ENCODE results near the gene NXPE3.

The NXPE3 gene

DNA sequence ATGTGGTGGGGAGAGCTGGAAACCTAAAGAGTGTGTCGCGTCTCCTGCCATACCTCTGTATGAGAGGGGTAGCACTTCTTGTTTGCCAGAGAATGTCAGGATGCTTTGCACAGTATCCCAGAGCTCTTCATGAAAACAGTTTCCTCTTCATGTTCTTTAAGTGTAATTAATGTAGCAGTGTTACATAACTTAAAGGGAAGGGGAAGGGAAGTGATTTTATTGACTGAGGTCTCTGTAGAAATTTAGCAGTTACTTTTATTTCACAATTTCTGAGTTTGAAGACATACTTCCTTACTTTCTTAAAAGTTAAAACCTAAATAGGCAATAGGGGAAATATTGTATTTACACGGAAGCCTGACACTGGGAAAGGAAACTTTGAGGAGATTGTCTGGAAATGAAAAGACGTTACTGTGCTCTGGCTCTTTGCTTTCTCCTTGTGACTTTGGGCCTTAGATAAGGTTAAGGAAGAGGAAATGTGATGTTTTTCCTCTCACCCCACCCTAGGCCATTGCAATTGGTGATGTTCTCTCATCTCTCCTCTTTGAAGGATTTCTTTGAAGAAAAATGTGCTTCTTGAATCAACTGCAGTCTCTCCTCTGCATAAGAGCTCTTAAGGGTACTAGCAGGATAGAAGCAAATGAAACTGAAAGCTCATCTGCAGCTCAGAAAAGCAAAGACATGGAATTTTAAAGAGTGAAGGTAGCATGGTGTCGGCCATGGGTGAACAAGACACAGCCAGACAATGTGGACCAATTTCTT is 6.0 kb downstream of the NXPE3 start:
- no peaks in the 10 kb centered on the region for H3K4me1 ChIP-seq (ENCODE audit: control insufficient read depth, insufficient read depth, low read depth, low read length)
- H3K18ac ChIP-seq (ENCODE audit: low read depth in 1 of 2, low read length in 2 of 2) = no peak overlapping the region
- no peak overlapping the region for H3K23ac ChIP-seq (ENCODE audit: low read length in 2 of 2)
- DNase-seq = no peak
- no peak overlapping the region for H2BK15ac ChIP-seq (ENCODE audit: low read depth, poor library complexity, severe bottlenecking)
- no peak overlapping the region for H3K4me3 ChIP-seq (ENCODE audit: insufficient read depth in 1 of 2, low read depth in 1 of 2, low read length in 2 of 2)
- H3K9ac ChIP-seq (ENCODE audit: low read length) = no peak overlapping the region
- H3K4ac ChIP-seq (ENCODE audit: low read depth in 1 of 2, low read length in 2 of 2) = no peak overlapping the region
- H2BK12ac ChIP-seq (ENCODE audit: low read length in 2 of 2) = no peak overlapping the region
- H4K91ac ChIP-seq (ENCODE audit: low read length) = no peak overlapping the region
- H3K9me3 ChIP-seq (ENCODE audit: control insufficient read depth, low read length) = no peaks in the 10 kb centered on the region
- peaks cover 33 to 74% of the 10 kb centered on the region in 2 experiments for H3K36me3 ChIP-seq (ENCODE audit: control insufficient read depth in 1 of 2, insufficient read depth in 2 of 2, low read depth in 1 of 2, low read length in 2 of 2)
- H3K27me3 ChIP-seq (ENCODE audit: control insufficient read depth in 1 of 2, insufficient read depth in 1 of 2, low read length in 2 of 2) = no peaks in the 10 kb centered on the region
- no peak overlapping the region for H3K27ac ChIP-seq (ENCODE audit: low read length, poor library complexity, severe bottlenecking)
- no peak overlapping the region for H3K4me2 ChIP-seq (ENCODE audit: low read length, poor library complexity, severe bottlenecking)
- WGBS = 98% methylated on average over 5 of the region's 5 CpGs
- H3K14ac ChIP-seq (ENCODE audit: low read length in 2 of 2) = no peak overlapping the region
- H3K79me1 ChIP-seq (replicated peaks; ENCODE audit: low read length, poor library complexity, severe bottlenecking) = peaks cover 26% of the 10 kb centered on the region
- H2AFZ ChIP-seq (ENCODE audit: low read depth, low read length) = no peak overlapping the region
- H2BK5ac ChIP-seq (ENCODE audit: low read depth, low read length, poor library complexity, severe bottlenecking) = no peak overlapping the region
- no peak overlapping the region for H2BK120ac ChIP-seq (ENCODE audit: low read depth, low read length)
- no peak overlapping the region for H2AK5ac ChIP-seq (ENCODE audit: low read length, severe bottlenecking)
- H4K8ac ChIP-seq (ENCODE audit: low read length) = peak overlapping the region; percentile 39

- Histone ChIP-seq H2BK15ac (ENCODE audit: low read depth, poor library complexity, severe bottlenecking) (no peak overlapping the region), H3K23ac (ENCODE audit: low read length in 2 of 2) (no peak overlapping the region), H3K9me3 (ENCODE audit: control insufficient read depth, low read length) (peaks cover 9% of the 10 kb centered on the region), H3K4ac (ENCODE audit: low read depth in 1 of 2, low read length in 2 of 2) (no peak overlapping the region), H2BK5ac (ENCODE audit: low read depth, low read length, poor library complexity, severe bottlenecking) (no peak overlapping the region), H3K27ac (ENCODE audit: low read length, poor library complexity, severe bottlenecking) (no peak overlapping the region), H2BK120ac (ENCODE audit: low read depth, low read length) (no peak overlapping the region), H3K14ac (ENCODE audit: low read length in 2 of 2) (no peak overlapping the region), H4K8ac (ENCODE audit: low read length) (no peak overlapping the region), H4K91ac (ENCODE audit: low read length) (no peak overlapping the region), H3K27me3 (ENCODE audit: control insufficient read depth in 1 of 2, insufficient read depth in 1 of 2, low read length in 2 of 2) (no peaks in the 10 kb centered on the region), H3K4me2 (ENCODE audit: low read length, poor library complexity, severe bottlenecking) (no peak overlapping the region), H3K36me3 (ENCODE audit: control insufficient read depth in 1 of 2, insufficient read depth in 2 of 2, low read depth in 1 of 2, low read length in 2 of 2) (peaks cover 27 to 91% of the 10 kb centered on the region in 2 experiments), H2BK12ac (ENCODE audit: low read length in 2 of 2) (no peak overlapping the region), H3K4me3 (ENCODE audit: insufficient read depth in 1 of 2, low read depth in 1 of 2, low read length in 2 of 2) (no peak overlapping the region), H2AK5ac (ENCODE audit: low read length, severe bottlenecking) (no peak overlapping the region), H3K9ac (ENCODE audit: low read length) (no peak overlapping the region), H2AFZ (ENCODE audit: low read depth, low read length) (no peak overlapping the region), H3K18ac (ENCODE audit: low read depth in 1 of 2, low read length in 2 of 2) (no peak overlapping the region), H3K4me1 (ENCODE audit: control insufficient read depth, insufficient read depth, low read depth, low read length) (peaks cover 4% of the 10 kb centered on the region), H3K79me1 (replicated peaks; ENCODE audit: low read length, poor library complexity, severe bottlenecking) (peaks cover 18% of the 10 kb centered on the region)
- WGBS = 97% methylated on average over 3 of the region's 4 CpGs
- no peak for DNase-seq
These were observed 12.8 kb downstream of the NXPE3 start for GRCh38 chr3:101791778-101792177.

- Histone ChIP-seq H4K91ac (ENCODE audit: low read length) (no peak overlapping the region), H2AK5ac (ENCODE audit: low read length, severe bottlenecking) (no peak overlapping the region), H3K9me3 (ENCODE audit: control insufficient read depth, low read length) (peaks cover 9% of the 10 kb centered on the region), H3K23ac (ENCODE audit: low read length in 2 of 2) (no peak overlapping the region), H3K4me3 (ENCODE audit: insufficient read depth in 1 of 2, low read depth in 1 of 2, low read length in 2 of 2) (no peak overlapping the region), H3K36me3 (ENCODE audit: control insufficient read depth in 1 of 2, insufficient read depth in 2 of 2, low read depth in 1 of 2, low read length in 2 of 2) (peaks cover 18 to 63% of the 10 kb centered on the region in 2 experiments), H2BK5ac (ENCODE audit: low read depth, low read length, poor library complexity, severe bottlenecking) (no peak overlapping the region), H2BK120ac (ENCODE audit: low read depth, low read length) (no peak overlapping the region), H3K9ac (ENCODE audit: low read length) (no peak overlapping the region), H2BK15ac (ENCODE audit: low read depth, poor library complexity, severe bottlenecking) (no peak overlapping the region), H3K27ac (ENCODE audit: low read length, poor library complexity, severe bottlenecking) (no peak overlapping the region), H3K18ac (ENCODE audit: low read depth in 1 of 2, low read length in 2 of 2) (peak overlapping the region in 1 of 2 experiments; percentile 50), H3K14ac (ENCODE audit: low read length in 2 of 2) (no peak overlapping the region), H3K4me1 (ENCODE audit: control insufficient read depth, insufficient read depth, low read depth, low read length) (peaks cover 3% of the 10 kb centered on the region), H3K4me2 (ENCODE audit: low read length, poor library complexity, severe bottlenecking) (no peak overlapping the region), H3K27me3 (ENCODE audit: control insufficient read depth in 1 of 2, insufficient read depth in 1 of 2, low read length in 2 of 2) (no peaks in the 10 kb centered on the region), H4K8ac (ENCODE audit: low read length) (no peak overlapping the region), H3K4ac (ENCODE audit: low read depth in 1 of 2, low read length in 2 of 2) (no peak overlapping the region), H3K79me1 (replicated peaks; ENCODE audit: low read length, poor library complexity, severe bottlenecking) (peaks cover 16% of the 10 kb centered on the region), H2AFZ (ENCODE audit: low read depth, low read length) (no peak overlapping the region), H2BK12ac (ENCODE audit: low read length in 2 of 2) (no peak overlapping the region)
- 70% methylated on average over 3 of the region's 3 CpGs for WGBS
- no peak for DNase-seq
These were observed 17.2 kb downstream of the NXPE3 start for GRCh38 chr3:101796077-101796680.

DNA sequence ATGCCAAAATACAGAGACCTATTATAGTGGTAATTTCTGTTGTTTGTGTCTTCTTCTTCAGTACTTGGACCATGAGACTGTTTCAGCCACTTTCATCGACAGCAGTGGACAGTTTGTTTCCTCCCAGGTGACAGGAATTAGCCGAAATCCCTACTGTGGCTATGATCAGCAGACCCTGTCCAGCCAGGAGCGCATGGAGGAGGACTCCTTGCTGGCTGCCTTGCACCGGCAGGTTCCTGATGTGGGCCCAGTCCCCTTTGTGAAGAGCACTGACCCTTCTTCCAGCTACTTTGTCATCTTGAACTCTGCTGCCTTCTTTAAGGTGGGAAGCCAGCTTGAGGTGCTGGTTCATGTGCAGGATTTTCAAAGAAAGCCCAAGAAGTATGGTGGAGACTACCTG is 22.2 kb downstream of the NXPE3 start:
- H3K4me1 ChIP-seq (ENCODE audit: control insufficient read depth, insufficient read depth, low read depth, low read length) = peaks cover 1% of the 10 kb centered on the region
- no peak overlapping the region for H2BK15ac ChIP-seq (ENCODE audit: low read depth, poor library complexity, severe bottlenecking)
- H4K91ac ChIP-seq (ENCODE audit: low read length) = no peak overlapping the region
- H2BK12ac ChIP-seq (ENCODE audit: low read length in 2 of 2) = no peak overlapping the region
- no peak overlapping the region for H4K8ac ChIP-seq (ENCODE audit: low read length)
- no peak overlapping the region for H2BK5ac ChIP-seq (ENCODE audit: low read depth, low read length, poor library complexity, severe bottlenecking)
- no peak overlapping the region for H3K4me2 ChIP-seq (ENCODE audit: low read length, poor library complexity, severe bottlenecking)
- peaks cover 25 to 41% of the 10 kb centered on the region in 2 experiments for H3K36me3 ChIP-seq (ENCODE audit: control insufficient read depth in 1 of 2, insufficient read depth in 2 of 2, low read depth in 1 of 2, low read length in 2 of 2)
- no peak overlapping the region for H3K27ac ChIP-seq (ENCODE audit: low read length, poor library complexity, severe bottlenecking)
- no peak overlapping the region for H3K23ac ChIP-seq (ENCODE audit: low read length in 2 of 2)
- H3K9me3 ChIP-seq (ENCODE audit: control insufficient read depth, low read length) = no peaks in the 10 kb centered on the region
- no peak overlapping the region for H2AFZ ChIP-seq (ENCODE audit: low read depth, low read length)
- no peak overlapping the region for H3K14ac ChIP-seq (ENCODE audit: low read length in 2 of 2)
- H3K18ac ChIP-seq (ENCODE audit: low read depth in 1 of 2, low read length in 2 of 2) = no peak overlapping the region
- no peak overlapping the region for H2AK5ac ChIP-seq (ENCODE audit: low read length, severe bottlenecking)
- no peak overlapping the region for H3K4ac ChIP-seq (ENCODE audit: low read depth in 1 of 2, low read length in 2 of 2)
- H3K9ac ChIP-seq (ENCODE audit: low read length) = no peak overlapping the region
- peaks cover 20% of the 10 kb centered on the region for H3K79me1 ChIP-seq (replicated peaks; ENCODE audit: low read length, poor library complexity, severe bottlenecking)
- no peaks in the 10 kb centered on the region for H3K27me3 ChIP-seq (ENCODE audit: control insufficient read depth in 1 of 2, insufficient read depth in 1 of 2, low read length in 2 of 2)
- H2BK120ac ChIP-seq (ENCODE audit: low read depth, low read length) = no peak overlapping the region
- DNase-seq = no peak
- no peak overlapping the region for H3K4me3 ChIP-seq (ENCODE audit: insufficient read depth in 1 of 2, low read depth in 1 of 2, low read length in 2 of 2)
- 84% methylated on average over 4 of the region's 4 CpGs for WGBS
